GM12878 (cell line): ENCODE data around the gene RALGAPA1.

Experiments
- MYC ChIP-seq: IDR thresholded peaks from 2 replicates; pipeline ENCODE4 v1.6.1; 2011; ENCODE audit warnings: mild to moderate bottlenecking, low read length, moderate library complexity, inconsistent platforms; ENCODE audit not compliant: insufficient read depth, insufficient replicate concordance, insufficient read length, severe bottlenecking
- TF ChIP-seq, protein P1 (sequence below): fragments of 450-650 bp; conservative IDR thresholded peaks from 2 replicates; pipeline ENCODE4 v1.6.1; 2017; ENCODE audit warnings: mild to moderate bottlenecking, moderate library complexity

DNA sequence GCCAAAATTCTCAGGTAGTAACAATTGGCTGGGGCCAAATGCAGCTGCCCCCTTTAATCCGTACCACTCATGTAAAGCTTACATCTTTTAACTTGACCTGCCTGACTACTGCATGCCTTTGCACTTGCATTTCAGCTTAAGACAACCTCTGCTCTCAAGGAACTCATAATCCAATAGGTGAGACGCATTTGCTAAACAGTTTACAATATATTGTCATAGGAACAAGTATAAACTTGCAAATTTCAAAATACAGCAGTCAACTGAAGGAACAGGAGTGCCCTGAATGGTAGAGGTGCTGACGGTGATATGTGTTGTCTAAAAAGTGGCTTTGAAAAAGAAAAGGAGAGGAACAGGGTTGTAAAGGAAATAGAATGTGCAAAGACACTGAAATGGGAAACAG lies 13.4 kb upstream of the RALGAPA1 start:
- TF ChIP-seq, protein P1, sequence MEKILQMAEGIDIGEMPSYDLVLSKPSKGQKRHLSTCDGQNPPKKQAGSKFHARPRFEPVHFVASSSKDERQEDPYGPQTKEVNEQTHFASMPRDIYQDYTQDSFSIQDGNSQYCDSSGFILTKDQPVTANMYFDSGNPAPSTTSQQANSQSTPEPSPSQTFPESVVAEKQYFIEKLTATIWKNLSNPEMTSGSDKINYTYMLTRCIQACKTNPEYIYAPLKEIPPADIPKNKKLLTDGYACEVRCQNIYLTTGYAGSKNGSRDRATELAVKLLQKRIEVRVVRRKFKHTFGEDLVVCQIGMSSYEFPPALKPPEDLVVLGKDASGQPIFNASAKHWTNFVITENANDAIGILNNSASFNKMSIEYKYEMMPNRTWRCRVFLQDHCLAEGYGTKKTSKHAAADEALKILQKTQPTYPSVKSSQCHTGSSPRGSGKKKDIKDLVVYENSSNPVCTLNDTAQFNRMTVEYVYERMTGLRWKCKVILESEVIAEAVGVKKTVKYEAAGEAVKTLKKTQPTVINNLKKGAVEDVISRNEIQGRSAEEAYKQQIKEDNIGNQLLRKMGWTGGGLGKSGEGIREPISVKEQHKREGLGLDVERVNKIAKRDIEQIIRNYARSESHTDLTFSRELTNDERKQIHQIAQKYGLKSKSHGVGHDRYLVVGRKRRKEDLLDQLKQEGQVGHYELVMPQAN, result no peak
- no peak for TF ChIP-seq MYC
